GM13977 (cell line): ENCODE data around the gene NACAD.
"Not testable (repeated sequence)": the region's sequence is repeated elsewhere in the genome, so short reads cannot be mapped to it uniquely, and the experiment has no call there.

Experiments
- DNase-seq: peaks from one replicate; pipeline ENCODE4 v3.0.0; 2012; ENCODE audit warnings: low spot score
- in situ Hi-C: fragments of 300-500 bp; cut with MboI; formaldehyde crosslinking; loops from one replicate; pipeline ENCODE4 v1.12.0; 2022; ENCODE audit warnings: low sequenced_read_pairs, low pct_unique_long_range_greater_than_20kb, mixed read lengths, inconsistent platforms; ENCODE audit not compliant: unreplicated experiment
- TF ChIP-seq, protein P1 (sequence below): IDR thresholded peaks from 2 replicates; pipeline ENCODE4 v1.5.1; 2012; ENCODE audit warnings: mild to moderate bottlenecking, control low read depth; ENCODE audit not compliant: insufficient read depth; ENCODE audit errors: extremely low read depth, missing control alignments

NACAD gene

DNA sequence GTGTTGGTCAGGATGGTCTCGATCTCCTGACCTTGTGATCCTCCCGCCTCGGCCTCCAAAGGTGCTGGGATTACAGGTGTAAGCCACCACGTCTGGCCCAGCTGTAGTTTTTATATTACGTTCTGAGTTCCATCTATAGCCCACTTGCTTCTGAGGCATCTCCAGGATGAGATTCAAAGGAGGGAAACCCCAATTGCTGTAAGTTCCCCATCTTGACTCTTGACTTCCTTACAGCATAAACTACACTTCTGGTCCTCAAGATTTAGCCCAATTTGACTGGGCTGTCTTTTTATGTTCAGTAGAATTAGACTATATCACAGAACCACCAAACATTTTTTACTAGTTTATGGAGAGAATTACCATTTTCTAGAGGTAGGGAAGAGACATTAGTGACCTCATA is 44.4 kb downstream of the NACAD start:
- in situ Hi-C loops = no loop called here

DNA sequence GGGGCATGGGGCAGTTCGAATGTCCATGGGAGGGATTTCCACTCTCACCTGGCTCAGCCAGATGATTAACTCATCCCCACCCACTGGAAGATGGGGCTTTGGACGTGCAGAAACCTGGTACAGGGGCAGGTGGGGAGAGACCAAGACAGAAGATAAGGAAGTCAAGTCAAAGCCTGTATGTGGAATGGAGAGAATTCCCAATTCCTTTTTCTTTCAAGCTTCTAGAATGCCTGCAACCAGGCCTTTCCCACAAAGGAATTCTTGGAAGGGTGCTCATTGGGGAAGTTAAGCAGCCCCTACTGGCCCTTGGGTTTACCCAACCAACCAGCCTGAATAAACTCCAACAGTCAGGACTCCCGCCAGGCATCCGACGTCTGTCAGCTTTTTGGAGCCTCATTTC is 49.7 kb downstream of the NACAD start:
- DNase-seq = no peak
- in situ Hi-C loops = no loop called here
- TF ChIP-seq, protein P1, sequence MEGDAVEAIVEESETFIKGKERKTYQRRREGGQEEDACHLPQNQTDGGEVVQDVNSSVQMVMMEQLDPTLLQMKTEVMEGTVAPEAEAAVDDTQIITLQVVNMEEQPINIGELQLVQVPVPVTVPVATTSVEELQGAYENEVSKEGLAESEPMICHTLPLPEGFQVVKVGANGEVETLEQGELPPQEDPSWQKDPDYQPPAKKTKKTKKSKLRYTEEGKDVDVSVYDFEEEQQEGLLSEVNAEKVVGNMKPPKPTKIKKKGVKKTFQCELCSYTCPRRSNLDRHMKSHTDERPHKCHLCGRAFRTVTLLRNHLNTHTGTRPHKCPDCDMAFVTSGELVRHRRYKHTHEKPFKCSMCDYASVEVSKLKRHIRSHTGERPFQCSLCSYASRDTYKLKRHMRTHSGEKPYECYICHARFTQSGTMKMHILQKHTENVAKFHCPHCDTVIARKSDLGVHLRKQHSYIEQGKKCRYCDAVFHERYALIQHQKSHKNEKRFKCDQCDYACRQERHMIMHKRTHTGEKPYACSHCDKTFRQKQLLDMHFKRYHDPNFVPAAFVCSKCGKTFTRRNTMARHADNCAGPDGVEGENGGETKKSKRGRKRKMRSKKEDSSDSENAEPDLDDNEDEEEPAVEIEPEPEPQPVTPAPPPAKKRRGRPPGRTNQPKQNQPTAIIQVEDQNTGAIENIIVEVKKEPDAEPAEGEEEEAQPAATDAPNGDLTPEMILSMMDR = no peak

More for the DNA sequence above, 44.4 kb downstream of the NACAD start:
- no peak for DNase-seq
- TF ChIP-seq, protein P1 = no peak

DNA sequence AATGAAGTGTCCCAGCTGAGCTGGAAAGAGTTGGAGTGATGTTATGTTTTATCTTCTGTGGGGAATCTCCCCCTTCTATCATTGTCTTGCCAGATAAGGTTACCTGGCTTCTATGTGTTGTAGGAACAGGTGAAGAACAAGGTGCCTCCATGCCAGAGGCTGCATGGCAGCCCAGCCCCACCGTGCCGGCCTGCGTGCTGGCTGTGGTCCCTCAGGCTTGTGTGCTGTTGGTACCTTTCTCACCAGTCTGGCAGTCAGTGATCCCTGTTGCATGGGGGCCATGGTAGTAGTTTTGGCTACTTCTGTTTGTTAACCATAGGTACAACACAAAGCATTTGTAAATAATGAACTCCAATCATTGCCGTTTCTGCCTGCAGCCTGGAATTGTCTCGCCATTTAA is 50.9 kb downstream of the NACAD start:
- DNase-seq = no peak
- TF ChIP-seq, protein P1 = no peak
- in situ Hi-C loops = no loop called here

DNA sequence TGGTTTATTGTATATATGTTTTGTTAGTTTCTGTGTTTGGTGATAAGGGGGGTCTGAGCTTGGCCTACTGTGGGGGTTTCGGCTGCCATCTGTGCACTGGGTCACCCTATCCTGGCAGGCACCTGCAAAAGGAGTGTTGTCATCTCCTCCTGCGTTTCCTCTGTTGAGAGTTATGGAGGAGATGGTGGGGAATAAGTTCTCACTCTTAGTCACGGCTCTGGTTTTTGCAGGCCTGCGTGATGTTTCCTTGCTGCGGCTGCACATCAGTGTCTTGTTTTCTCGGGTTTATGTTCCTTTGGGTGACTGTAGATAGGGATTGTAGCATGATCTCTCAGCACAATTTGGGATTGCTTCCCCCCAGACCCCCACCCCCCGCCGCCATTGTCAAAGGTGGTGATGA is 52.0 kb downstream of the NACAD start:
- DNase-seq = no peak
- in situ Hi-C loops = no loop called here
- TF ChIP-seq, protein P1 = no peak

DNA sequence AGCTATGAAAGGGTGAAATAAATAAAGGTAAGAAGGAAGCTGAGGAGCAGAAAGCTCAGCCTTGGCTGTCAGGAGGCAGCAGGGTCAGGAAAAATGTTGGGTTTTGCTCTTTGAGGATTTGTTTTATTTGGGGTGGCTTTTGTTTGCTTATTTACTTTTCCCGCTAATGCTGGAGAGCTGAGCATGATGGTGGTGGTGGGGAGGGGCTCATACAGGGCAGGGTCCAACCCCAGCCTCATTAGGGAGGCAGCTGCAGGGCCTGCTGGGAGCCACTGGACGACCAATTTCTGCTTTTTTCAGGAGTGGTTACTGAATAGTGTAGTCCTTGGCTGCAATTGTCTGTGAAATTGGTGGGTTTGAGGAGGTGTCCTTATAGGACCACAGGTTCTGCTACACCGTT is 52.5 kb downstream of the NACAD start:
- in situ Hi-C loops = no loop called here
- TF ChIP-seq, protein P1 = no peak
- DNase-seq = no peak

DNA sequence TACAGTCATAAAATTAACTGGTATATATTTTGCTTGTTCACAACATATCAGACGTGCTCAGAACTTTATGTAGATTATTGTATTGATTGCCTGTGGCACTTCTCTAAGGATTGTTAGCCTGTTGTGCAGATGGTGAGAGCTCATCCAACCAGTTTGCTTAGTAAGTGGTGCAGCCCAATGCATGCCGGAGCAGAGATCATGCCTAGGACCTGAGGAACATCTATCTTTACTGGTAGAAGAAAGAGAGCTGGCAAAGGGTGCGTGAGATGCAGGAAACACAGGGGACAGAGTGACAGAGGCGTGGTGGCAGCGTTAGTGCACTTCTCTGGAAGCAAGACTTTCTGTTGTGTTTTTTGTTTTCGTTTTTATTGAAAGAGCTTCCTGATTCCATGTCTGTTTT is 52.9 kb downstream of the NACAD start:
- TF ChIP-seq, protein P1 = no peak
- no peak for DNase-seq
- in situ Hi-C loops = no loop called here

DNA sequence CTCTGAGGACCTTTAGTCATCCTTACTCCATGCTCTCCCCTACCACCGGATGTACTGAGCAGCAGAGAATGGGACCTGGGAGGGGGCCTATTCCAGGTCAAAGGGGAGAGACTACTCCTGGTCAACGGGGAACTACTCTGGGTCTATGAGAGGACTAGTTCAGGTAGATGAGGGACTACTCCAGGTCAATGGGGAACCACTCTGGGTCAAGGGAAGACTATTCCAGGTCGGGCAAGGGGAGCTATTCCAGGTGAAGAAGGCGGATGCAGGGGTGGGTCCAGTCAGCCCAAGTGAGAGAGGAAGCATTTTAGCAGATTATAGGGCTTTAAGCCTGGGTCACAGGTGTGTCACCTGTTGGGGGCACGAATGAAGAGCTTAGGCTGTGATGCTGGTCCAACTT is 53.4 kb downstream of the NACAD start:
- in situ Hi-C loops = no loop called here
- DNase-seq = no peak
- TF ChIP-seq, protein P1 = no peak

DNA sequence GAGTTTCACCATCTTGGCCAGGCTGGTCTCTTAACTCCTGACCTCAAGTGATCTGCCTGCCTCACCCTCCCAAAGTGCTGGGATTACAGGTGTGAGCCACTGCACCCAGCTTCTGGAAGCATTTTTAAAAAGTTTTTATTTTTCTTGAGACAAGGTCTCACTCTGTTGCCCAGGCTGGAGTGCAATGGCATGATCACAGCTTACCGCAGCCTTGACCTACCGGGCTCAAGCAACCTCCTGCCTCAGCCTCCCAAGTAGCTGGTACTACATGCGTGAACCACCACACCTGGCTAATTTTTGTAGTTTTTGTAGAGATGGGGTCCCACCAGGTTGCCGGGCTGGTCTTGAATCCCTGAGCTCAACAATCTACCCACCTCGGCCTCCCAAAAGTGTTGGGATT is 54.1 kb downstream of the NACAD start:
- in situ Hi-C loops, DNase-seq: not testable (repeated sequence)
